SU-DHL-6 (cell line): Measurements from ENCODE around the gene FAM124A.

ENCODE experiments used
- H2AFZ ChIP-seq: fragments of 200-600 bp; sonication (generic); 2 replicates; pipeline ENCODE4 v1.6.1; 2014; ENCODE audit warnings: low read depth, mild to moderate bottlenecking, moderate library complexity, mixed read lengths, antibody characterized with exemption, low read length; ENCODE audit not compliant: severe bottlenecking
- H3F3A ChIP-seq: fragments of 200-600 bp; shearing (Covaris generic); 2 replicates; pipeline ENCODE4 v1.6.0; 2016; ENCODE audit warnings: antibody characterized with exemption, mild to moderate bottlenecking; ENCODE audit not compliant: insufficient read depth
- H3K27ac ChIP-seq: fragments of 200-600 bp; sonication (generic); 2 replicates; pipeline ENCODE4 v1.5.1; 2016; ENCODE audit warnings: low read depth, mild to moderate bottlenecking, low read length, moderate library complexity, mixed read lengths
- H3K27me3 ChIP-seq: fragments of 200-600 bp; sonication (generic), shearing (Covaris generic); 2 replicates; pipeline ENCODE4 v1.6.0; 2014; ENCODE audit warnings: mild to moderate bottlenecking, low read length
- H3K36me3 ChIP-seq: fragments of 200-600 bp; sonication (generic); 2 replicates; pipeline ENCODE4 v1.6.1; 2014; ENCODE audit warnings: mild to moderate bottlenecking, low read length, mixed read lengths
- H3K4me2 ChIP-seq: fragments of 300-600, 200-600 bp; shearing (Covaris generic), sonication (generic); 2 replicates; pipeline ENCODE4 v1.6.0; 2014; ENCODE audit warnings: low read length, low read depth, mild to moderate bottlenecking; ENCODE audit not compliant: poor library complexity, severe bottlenecking
- H3K4me3 ChIP-seq: fragments of 200-600 bp; sonication (generic); 2 replicates; pipeline ENCODE4 v1.5.1; 2014; ENCODE audit warnings: antibody characterized with exemption, low read length, mild to moderate bottlenecking, mixed read lengths; ENCODE audit not compliant: insufficient read depth, poor library complexity, severe bottlenecking
- H3K79me2 ChIP-seq: fragments of 200-600 bp; sonication (generic); 2 replicates; pipeline ENCODE4 v1.6.1; 2014; ENCODE audit warnings: mild to moderate bottlenecking, low read length, moderate library complexity; ENCODE audit not compliant: insufficient read depth
- H3K9ac ChIP-seq: fragments of 200-600 bp; sonication (generic); 2 replicates; pipeline ENCODE4 v1.7.0; 2014; ENCODE audit warnings: mild to moderate bottlenecking, low read length
- H3K9me2 ChIP-seq: fragments of 200-600 bp; sonication (generic); replicated peaks from 2 replicates; pipeline ENCODE4 v1.6.1; 2014; ENCODE audit warnings: low read length; ENCODE audit not compliant: insufficient read depth
- H3K9me3 ChIP-seq: fragments of 200-600 bp; sonication (generic); 2 replicates; pipeline ENCODE4 v1.6.1; 2014; ENCODE audit warnings: low read length, mixed read lengths; ENCODE audit not compliant: insufficient read depth
- H4K20me1 ChIP-seq: fragments of 200-600 bp; sonication (generic); 2 replicates; pipeline ENCODE4 v1.6.1; 2014; ENCODE audit warnings: low read depth, mild to moderate bottlenecking, antibody characterized with exemption, low read length, moderate library complexity, mixed read lengths
- EZH2phosphoT487 ChIP-seq: fragments of 200-600 bp; sonication (generic), shearing (Covaris generic); conservative IDR thresholded peaks from 2 replicates; pipeline ENCODE4 v1.6.1; 2018; ENCODE audit warnings: mild to moderate bottlenecking, antibody characterized with exemption, low read length, moderate library complexity, mixed read lengths
- TF ChIP-seq, protein P1 (sequence below): fragments of 200-600 bp; sonication (generic); IDR thresholded peaks from one replicate; pipeline ENCODE4 v1.5.1; 2017; ENCODE audit warnings: antibody characterized with exemption, mild to moderate bottlenecking, low read length, moderate library complexity; ENCODE audit not compliant: insufficient read depth, poor library complexity, severe bottlenecking

Gene FAM124A

GRCh38 chr13:51275101-51275500 lies 52.9 kb downstream of the FAM124A start:
- no peak overlapping the region for H3K9ac ChIP-seq
- H2AFZ ChIP-seq: no peak overlapping the region
- no peaks in the 10 kb centered on the region for H3K9me3 ChIP-seq
- H3K9me2 ChIP-seq: no peaks in the 10 kb centered on the region
- H3F3A ChIP-seq: no peaks in the 10 kb centered on the region
- H3K27ac ChIP-seq: no peak overlapping the region
- no peaks in the 10 kb centered on the region for H4K20me1 ChIP-seq
- no peak overlapping the region for H3K4me3 ChIP-seq
- H3K4me2 ChIP-seq: no peak overlapping the region
- no peaks in the 10 kb centered on the region for H3K27me3 ChIP-seq
- H3K79me2 ChIP-seq: no peaks in the 10 kb centered on the region
- no peaks in the 10 kb centered on the region for H3K36me3 ChIP-seq
- TF ChIP-seq EZH2phosphoT487: no peak
- TF ChIP-seq, protein P1, sequence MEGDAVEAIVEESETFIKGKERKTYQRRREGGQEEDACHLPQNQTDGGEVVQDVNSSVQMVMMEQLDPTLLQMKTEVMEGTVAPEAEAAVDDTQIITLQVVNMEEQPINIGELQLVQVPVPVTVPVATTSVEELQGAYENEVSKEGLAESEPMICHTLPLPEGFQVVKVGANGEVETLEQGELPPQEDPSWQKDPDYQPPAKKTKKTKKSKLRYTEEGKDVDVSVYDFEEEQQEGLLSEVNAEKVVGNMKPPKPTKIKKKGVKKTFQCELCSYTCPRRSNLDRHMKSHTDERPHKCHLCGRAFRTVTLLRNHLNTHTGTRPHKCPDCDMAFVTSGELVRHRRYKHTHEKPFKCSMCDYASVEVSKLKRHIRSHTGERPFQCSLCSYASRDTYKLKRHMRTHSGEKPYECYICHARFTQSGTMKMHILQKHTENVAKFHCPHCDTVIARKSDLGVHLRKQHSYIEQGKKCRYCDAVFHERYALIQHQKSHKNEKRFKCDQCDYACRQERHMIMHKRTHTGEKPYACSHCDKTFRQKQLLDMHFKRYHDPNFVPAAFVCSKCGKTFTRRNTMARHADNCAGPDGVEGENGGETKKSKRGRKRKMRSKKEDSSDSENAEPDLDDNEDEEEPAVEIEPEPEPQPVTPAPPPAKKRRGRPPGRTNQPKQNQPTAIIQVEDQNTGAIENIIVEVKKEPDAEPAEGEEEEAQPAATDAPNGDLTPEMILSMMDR: no peak

DNA sequence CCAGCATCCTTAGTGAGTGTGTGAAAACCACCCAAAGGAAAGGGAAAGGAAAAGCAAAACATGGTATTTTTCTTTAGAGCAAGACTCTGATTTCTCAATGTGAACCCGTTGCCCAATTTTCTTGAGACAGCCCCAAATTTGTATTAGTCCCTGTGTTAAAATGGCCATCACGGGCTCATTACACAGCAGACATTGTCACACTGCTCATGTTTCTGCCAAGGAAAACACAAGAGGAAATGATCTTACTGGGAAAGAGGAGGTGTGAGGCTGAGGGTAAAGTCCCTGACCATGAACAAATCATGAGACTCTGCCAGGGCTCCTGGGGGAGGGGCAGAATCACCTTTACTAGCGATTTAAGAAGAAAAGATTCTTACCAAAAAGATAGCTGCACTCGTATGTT lies 54.4 kb downstream of the FAM124A start:
- Histone ChIP-seq H3K79me2 (no peaks in the 10 kb centered on the region), H3K27ac (no peak overlapping the region), H3F3A (no peaks in the 10 kb centered on the region), H3K9me3 (no peaks in the 10 kb centered on the region), H4K20me1 (no peaks in the 10 kb centered on the region), H2AFZ (no peak overlapping the region), H3K27me3 (no peaks in the 10 kb centered on the region), H3K9me2 (no peaks in the 10 kb centered on the region), H3K36me3 (no peaks in the 10 kb centered on the region), H3K9ac (no peak overlapping the region), H3K4me2 (no peak overlapping the region), H3K4me3 (no peak overlapping the region)
- TF ChIP-seq EZH2phosphoT487: no peak

DNA sequence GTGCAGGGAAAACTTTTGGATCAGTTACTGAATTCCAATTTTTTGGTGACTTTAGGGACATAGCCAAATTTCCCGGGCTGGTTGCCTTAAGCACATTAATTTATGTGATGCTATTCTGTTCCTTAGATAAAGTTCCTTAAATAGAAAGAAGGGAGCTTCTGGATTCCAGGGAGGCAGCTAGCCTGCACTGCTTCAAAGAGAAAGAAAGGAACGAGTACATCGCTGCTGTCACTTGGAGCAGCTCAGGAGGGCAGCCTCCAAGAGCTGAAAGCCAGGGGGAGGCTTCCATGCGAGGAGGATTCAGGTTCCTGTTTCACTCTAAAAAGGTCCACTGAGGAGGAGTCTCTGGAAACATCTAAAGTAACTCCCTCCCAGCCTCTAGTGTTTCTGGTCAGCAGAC lies 55.7 kb downstream of the FAM124A start:
- Histone ChIP-seq H3K4me2 (no peak overlapping the region), H3K9ac (no peak overlapping the region), H3K4me3 (no peak overlapping the region), H4K20me1 (no peaks in the 10 kb centered on the region), H3K27me3 (no peaks in the 10 kb centered on the region), H2AFZ (no peak overlapping the region), H3K79me2 (no peaks in the 10 kb centered on the region), H3K9me2 (no peaks in the 10 kb centered on the region), H3K27ac (no peak overlapping the region), H3K9me3 (no peaks in the 10 kb centered on the region), H3F3A (no peaks in the 10 kb centered on the region), H3K36me3 (no peaks in the 10 kb centered on the region)
- TF ChIP-seq, protein P1: no peak
- TF ChIP-seq EZH2phosphoT487: no peak

DNA sequence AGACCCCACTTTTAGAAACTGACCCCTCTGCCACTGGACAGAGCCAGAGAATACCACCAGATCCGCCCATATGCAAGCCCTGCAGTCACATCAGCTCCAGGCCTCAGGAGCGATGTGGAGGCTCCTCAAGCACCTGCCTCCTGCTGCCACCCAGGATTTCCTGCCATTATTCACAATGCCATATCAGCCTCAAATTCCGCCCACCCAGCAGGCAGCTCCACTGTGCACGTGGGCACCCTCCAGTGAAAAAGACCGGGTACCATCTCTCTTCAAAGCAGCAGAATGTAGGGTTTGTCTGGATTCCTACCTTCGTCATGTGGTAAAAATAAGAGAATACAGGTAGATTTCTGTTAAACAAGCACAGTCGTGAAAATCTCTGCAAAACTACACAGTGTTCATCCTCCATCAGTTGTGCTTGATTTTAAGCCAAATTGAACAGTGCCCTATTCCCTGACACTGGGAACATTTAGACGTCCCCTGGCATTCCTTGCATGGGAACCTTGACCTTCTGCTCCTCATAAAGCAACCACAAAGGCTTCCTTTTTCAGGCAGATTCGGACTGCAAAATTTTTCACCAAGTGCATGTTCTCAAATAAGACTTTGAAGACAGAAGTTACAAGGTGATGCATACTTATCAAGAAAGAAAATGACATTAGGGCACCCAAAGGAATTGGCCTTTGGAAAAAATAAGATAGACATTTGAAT lies 56.4 kb downstream of the FAM124A start:
- no peak overlapping the region for H3K27ac ChIP-seq
- no peaks in the 10 kb centered on the region for H3K36me3 ChIP-seq
- H3F3A ChIP-seq: no peaks in the 10 kb centered on the region
- H3K9ac ChIP-seq: no peak overlapping the region
- TF ChIP-seq, protein P1: no peak
- TF ChIP-seq EZH2phosphoT487: no peak
- no peaks in the 10 kb centered on the region for H3K9me3 ChIP-seq
- H3K4me2 ChIP-seq: no peak overlapping the region
- no peaks in the 10 kb centered on the region for H4K20me1 ChIP-seq
- no peaks in the 10 kb centered on the region for H3K27me3 ChIP-seq
- H2AFZ ChIP-seq: no peak overlapping the region
- H3K4me3 ChIP-seq: no peak overlapping the region
- H3K9me2 ChIP-seq: no peaks in the 10 kb centered on the region
- H3K79me2 ChIP-seq: no peaks in the 10 kb centered on the region
